T-helper 22 cell (primary cell): ENCODE measurements around the gene ITSN1.

ENCODE experiments used
- DNase-seq: peaks from one replicate; pipeline ENCODE4 v3.0.0-alpha.2; 2020; ENCODE audit warnings: low read depth

The ITSN1 gene

GRCh38 chr21:33932731-33933130 lies 290.4 kb downstream of the ITSN1 start:
- no peak for DNase-seq

- DNase-seq: peak; percentile 54
Observed at GRCh38 chr21:33936301-33937038, 294.2 kb downstream of the ITSN1 start.

- no peak for DNase-seq
Observed at GRCh38 chr21:33937146-33937545, 294.8 kb downstream of the ITSN1 start.

GRCh38 chr21:33937931-33938339 lies 295.6 kb downstream of the ITSN1 start:
- DNase-seq: peak; percentile 33

- no peak for DNase-seq
Observed at GRCh38 chr21:33938381-33938780, 296.1 kb downstream of the ITSN1 start.

- no peak for DNase-seq
Observed at GRCh38 chr21:33939226-33939625, 296.9 kb downstream of the ITSN1 start.

GRCh38 chr21:33940164-33940880 lies 298.0 kb downstream of the ITSN1 start:
- no peak for DNase-seq

- DNase-seq: no peak
Observed at GRCh38 chr21:33940881-33941245, 298.6 kb downstream of the ITSN1 start.

- no peak for DNase-seq
Observed at GRCh38 chr21:33942426-33942825, 300.1 kb downstream of the ITSN1 start.

- DNase-seq: no peak
Observed at GRCh38 chr21:33943293-33943692, 301.0 kb downstream of the ITSN1 start.

GRCh38 chr21:33944185-33944763 lies 302.0 kb downstream of the ITSN1 start:
- DNase-seq: no peak

- no peak for DNase-seq
Observed at GRCh38 chr21:33945652-33946270, 303.5 kb downstream of the ITSN1 start.

- peak; percentile 90 for DNase-seq
Observed at GRCh38 chr21:33947451-33948095, 305.3 kb downstream of the ITSN1 start.

- DNase-seq: peak; percentile 80
Observed at GRCh38 chr21:33948096-33948950, 306.0 kb downstream of the ITSN1 start.

- DNase-seq: no peak
Observed at GRCh38 chr21:33948951-33949444, 306.7 kb downstream of the ITSN1 start.
